NCI-H82 treated with DMSO at 0.1 percent for 48 hours (cell line): ENCODE data around the gene UBXN2A.
"Not testable (repeated sequence)": the region's sequence is repeated elsewhere in the genome, so short reads cannot be mapped to it uniquely, and the experiment has no call there.

Source experiments
- DNase-seq: peaks from one replicate; lab custom pipeline; 2025; ENCODE audit not compliant: unreplicated experiment; lab: John Stamatoyannopoulos, UW

UBXN2A gene

GRCh38 chr2:23940718-23941620 lies 706 bp downstream of the UBXN2A start:
- no peak for DNase-seq

GRCh38 chr2:23941644-23942043 lies 1.4 kb downstream of the UBXN2A start:
- DNase-seq, result no peak

- no peak for DNase-seq
Observed at GRCh38 chr2:23943666-23944065, 3.4 kb downstream of the UBXN2A start.

GRCh38 chr2:23944527-23944926 lies 4.3 kb downstream of the UBXN2A start:
- DNase-seq, result no peak

- DNase-seq, result no peak
Observed at GRCh38 chr2:23944976-23945375, 4.7 kb downstream of the UBXN2A start.

GRCh38 chr2:23947350-23947749 lies 7.1 kb downstream of the UBXN2A start:
- DNase-seq, result no peak

- DNase-seq, result not testable (repeated sequence)
Observed at GRCh38 chr2:23952558-23952957, 12.3 kb downstream of the UBXN2A start.

- no peak for DNase-seq
Observed at GRCh38 chr2:23953625-23954024, 13.4 kb downstream of the UBXN2A start.

GRCh38 chr2:23954325-23955014 lies 14.2 kb downstream of the UBXN2A start:
- DNase-seq, result no peak

GRCh38 chr2:23967846-23968245 lies 27.6 kb downstream of the UBXN2A start:
- no peak for DNase-seq

- DNase-seq, result no peak
Observed at GRCh38 chr2:23976883-23977282, 36.6 kb downstream of the UBXN2A start.

GRCh38 chr2:23988371-23988770 lies 48.1 kb downstream of the UBXN2A start:
- no peak for DNase-seq

GRCh38 chr2:23992931-23993330 lies 52.7 kb downstream of the UBXN2A start:
- no peak for DNase-seq

GRCh38 chr2:23993736-23994269 lies 53.5 kb downstream of the UBXN2A start:
- no peak for DNase-seq

GRCh38 chr2:23994567-23994966 lies 54.3 kb downstream of the UBXN2A start:
- DNase-seq, result no peak

GRCh38 chr2:24007693-24008092 lies 67.4 kb downstream of the UBXN2A start:
- DNase-seq, result no peak

GRCh38 chr2:24008672-24009366 lies 68.6 kb downstream of the UBXN2A start:
- DNase-seq, result no peak

- DNase-seq, result no peak
Observed at GRCh38 chr2:24009367-24009679, 69.1 kb downstream of the UBXN2A start.

- DNase-seq, result no peak
Observed at GRCh38 chr2:24009680-24010476, 69.6 kb downstream of the UBXN2A start, which contains the start of gene MFSD2B. TSS of gene MFSD2B (plus strand) at chr2:24010085. CDS start at chr2:24010097, 12 bp downstream.

GRCh38 chr2:24010477-24011249 lies 70.4 kb downstream of the UBXN2A start:
- no peak for DNase-seq
